Measurements from ENCODE around the gene PTPN2.
"Not testable (repeated sequence)": the region's sequence is repeated elsewhere in the genome, so short reads cannot be mapped to it uniquely, and the experiment has no call there.

PTPN2 gene

GRCh38 chr18:12820506-12820905 is 63.5 kb downstream of the PTPN2 start:
- no peak for DNase-seq

GRCh38 chr18:12819841-12820240 is 64.2 kb downstream of the PTPN2 start:
- no peak for DNase-seq

- no peak for DNase-seq
These were observed 64.7 kb downstream of the PTPN2 start for GRCh38 chr18:12819322-12819721.

GRCh38 chr18:12818243-12818642 is 65.8 kb downstream of the PTPN2 start:
- no peak for DNase-seq

GRCh38 chr18:12816451-12816850 is 67.6 kb downstream of the PTPN2 start:
- no peak for DNase-seq

- no peak for DNase-seq
These were observed 72.7 kb downstream of the PTPN2 start for GRCh38 chr18:12811191-12811950.

GRCh38 chr18:12803069-12803936 is 80.7 kb downstream of the PTPN2 start:
- DNase-seq = no peak

GRCh38 chr18:12802538-12802937 is 81.5 kb downstream of the PTPN2 start:
- no peak for DNase-seq

GRCh38 chr18:12796448-12796847 is 87.6 kb downstream of the PTPN2 start:
- no peak for DNase-seq

- no peak for DNase-seq
These were observed 92.4 kb downstream of the PTPN2 start for GRCh38 chr18:12791610-12792009.

GRCh38 chr18:12786669-12787068 is 97.4 kb downstream of the PTPN2 start:
- no peak for DNase-seq

- no peak for DNase-seq
These were observed 100.5 kb downstream of the PTPN2 start for GRCh38 chr18:12783524-12783923.

- no peak for DNase-seq
These were observed 101.5 kb downstream of the PTPN2 start for GRCh38 chr18:12782521-12782920.

- no peak for DNase-seq
These were observed 104.6 kb downstream of the PTPN2 start for GRCh38 chr18:12779456-12779855.

- DNase-seq = no peak
These were observed 105.0 kb downstream of the PTPN2 start for GRCh38 chr18:12779043-12779442.

GRCh38 chr18:12777500-12777944 is 106.5 kb downstream of the PTPN2 start:
- no peak for DNase-seq

- no peak for DNase-seq
These were observed 107.1 kb downstream of the PTPN2 start for GRCh38 chr18:12776821-12777471.

GRCh38 chr18:12776415-12776814 is 107.6 kb downstream of the PTPN2 start:
- not testable (repeated sequence) for DNase-seq

- DNase-seq = no peak
These were observed 109.1 kb downstream of the PTPN2 start for GRCh38 chr18:12774982-12775381.

GRCh38 chr18:12773369-12773768 is 110.7 kb downstream of the PTPN2 start:
- no peak for DNase-seq

- DNase-seq = no peak
These were observed 111.9 kb downstream of the PTPN2 start for GRCh38 chr18:12772111-12772510.

GRCh38 chr18:12770469-12771219 is 113.4 kb downstream of the PTPN2 start:
- DNase-seq = peak; percentile 40

Measured in activated CD8-positive, alpha-beta memory T cell treated with anti-CD3 and anti-CD28 coated beads, Interleukin-2, amount 50 U/mL, for 48 hours (primary cell).